Measurements from ENCODE around the gene NAP1L4.

DNA sequence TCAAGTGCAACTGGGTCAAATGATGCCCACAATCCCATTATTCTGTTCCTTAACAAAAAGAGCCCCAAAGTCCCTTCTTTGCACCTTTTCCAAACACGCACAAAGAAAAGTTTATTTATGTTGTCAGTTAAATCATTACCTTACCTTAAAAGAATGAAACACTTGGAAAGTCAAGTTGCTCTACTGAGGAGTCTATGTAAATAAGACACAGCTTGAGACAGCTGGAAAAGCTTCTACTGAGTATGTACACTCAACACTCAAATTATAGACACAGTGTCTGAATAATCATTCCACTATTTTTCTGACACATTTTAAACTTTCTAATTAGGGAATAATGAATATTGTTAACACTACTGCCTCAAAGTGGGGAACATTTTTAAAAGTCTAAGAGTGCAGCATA lies 41.3 kb downstream of the NAP1L4 start:
- TF ChIP-seq, protein P1, sequence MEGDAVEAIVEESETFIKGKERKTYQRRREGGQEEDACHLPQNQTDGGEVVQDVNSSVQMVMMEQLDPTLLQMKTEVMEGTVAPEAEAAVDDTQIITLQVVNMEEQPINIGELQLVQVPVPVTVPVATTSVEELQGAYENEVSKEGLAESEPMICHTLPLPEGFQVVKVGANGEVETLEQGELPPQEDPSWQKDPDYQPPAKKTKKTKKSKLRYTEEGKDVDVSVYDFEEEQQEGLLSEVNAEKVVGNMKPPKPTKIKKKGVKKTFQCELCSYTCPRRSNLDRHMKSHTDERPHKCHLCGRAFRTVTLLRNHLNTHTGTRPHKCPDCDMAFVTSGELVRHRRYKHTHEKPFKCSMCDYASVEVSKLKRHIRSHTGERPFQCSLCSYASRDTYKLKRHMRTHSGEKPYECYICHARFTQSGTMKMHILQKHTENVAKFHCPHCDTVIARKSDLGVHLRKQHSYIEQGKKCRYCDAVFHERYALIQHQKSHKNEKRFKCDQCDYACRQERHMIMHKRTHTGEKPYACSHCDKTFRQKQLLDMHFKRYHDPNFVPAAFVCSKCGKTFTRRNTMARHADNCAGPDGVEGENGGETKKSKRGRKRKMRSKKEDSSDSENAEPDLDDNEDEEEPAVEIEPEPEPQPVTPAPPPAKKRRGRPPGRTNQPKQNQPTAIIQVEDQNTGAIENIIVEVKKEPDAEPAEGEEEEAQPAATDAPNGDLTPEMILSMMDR (IDR thresholded peaks at IDR 0.05), result no peak
- TF ChIP-seq POLR2AphosphoS5 (IDR thresholded peaks at IDR 0.05; ENCODE audit: low read depth, low read length), result no peak
- TF ChIP-seq TCF7L2 (IDR thresholded peaks at IDR 0.05; ENCODE audit: low read depth, low read length), result no peak

Measured in Panc1 (cell line).